GM12874 (cell line): ENCODE results near the gene PNKP.

Experiments
- CTCF ChIP-seq: IDR thresholded peaks from 2 replicates; pipeline ENCODE4 v1.5.1; 2011; ENCODE audit warnings: low read depth, mild to moderate bottlenecking, control low read depth, low read length, moderate library complexity; ENCODE audit not compliant: insufficient read depth

Gene PNKP

GRCh38 chr19:49829200-49829599 is 38.2 kb downstream of the PNKP start:
- no peak for TF ChIP-seq CTCF

GRCh38 chr19:49827034-49827433 is 40.3 kb downstream of the PNKP start:
- no peak for TF ChIP-seq CTCF

GRCh38 chr19:49824662-49825061 is 42.7 kb downstream of the PNKP start:
- TF ChIP-seq CTCF: no peak

- TF ChIP-seq CTCF: no peak
Measured at GRCh38 chr19:49823472-49823871, 43.9 kb downstream of the PNKP start.

- TF ChIP-seq CTCF: no peak
Measured at GRCh38 chr19:49820125-49820524, 47.3 kb downstream of the PNKP start.

GRCh38 chr19:49818649-49819370 is 48.6 kb downstream of the PNKP start:
- no peak for TF ChIP-seq CTCF

- TF ChIP-seq CTCF: peak; percentile 29; the same call in 1 of the 2 replicates
Measured at GRCh38 chr19:49817964-49818648, 49.3 kb downstream of the PNKP start, which contains the start of gene MED25. TSS of gene MED25 (plus strand) at chr19:49818289. CDS start at chr19:49818342, 53 bp downstream.
